Upper lobe of left lung (tissue), 4 donors: Measurements from ENCODE around the gene VAMP3.

ENCODE experiments used
- CTCF ChIP-seq, 6 experiments: fragments of 450-650 bp in 4 of 6; fragments of 200-600 bp in 2 of 6; sonication (generic) in 2 of 6; IDR thresholded peaks; one replicate each; pipeline ENCODE4 v1.5.1; 2016 to 2019; ENCODE audit warnings: antibody characterized with exemption in 6 of 6
- EP300 ChIP-seq, 4 donors: sonication (generic); formaldehyde crosslinking; IDR thresholded peaks; one replicate each; pipeline ENCODE4 v1.5.1; 2017; ENCODE audit warnings: antibody characterized with exemption in 4 of 4, control low read depth in 2 of 4
- POLR2A ChIP-seq, 4 donors: fragments of 450-650 bp; IDR thresholded peaks; one replicate each; pipeline ENCODE4 v1.5.1; 2016 to 2017; ENCODE audit warnings: antibody characterized with exemption in 4 of 4, mild to moderate bottlenecking in 2 of 4
- POLR2AphosphoS5 ChIP-seq, 2 donors: sonication (generic); formaldehyde crosslinking; IDR thresholded peaks; one replicate each; pipeline ENCODE4 v1.5.1; 2017; ENCODE audit warnings: antibody characterized with exemption in 2 of 2

GRCh38 chr1:7761103-7761502, 10.0 kb upstream of the VAMP3 start:
- TF ChIP-seq CTCF (IDR thresholded peaks at IDR 0.05) (no peak), POLR2AphosphoS5 (IDR thresholded peaks at IDR 0.05) (no peak), EP300 (IDR thresholded peaks at IDR 0.05) (no peak), POLR2A (IDR thresholded peaks at IDR 0.05) (no peak)
